SK-N-SH (cell line): ENCODE results near the gene LGI1. TPM values are rescaled to one million over a fixed set of nuclear protein-coding genes. Genes with fewer than 3 reads are reported as not detected.

ENCODE experiments used
- CTCF ChIA-PET: fragments of 300-600, 350-600 bp; formaldehyde crosslinking; extraction: SDS; loops from one replicate; lab custom pipeline; 2021; lab: Yijun Ruan, JAX
- POLR2A ChIA-PET: fragments of 350-600 bp; sonication (Branson Sonifier 250); formaldehyde crosslinking; extraction: SDS; loops from one replicate; lab custom pipeline; 2020; ENCODE audit warnings: antibody characterized with exemption, inconsistent platforms; lab: Yijun Ruan, JAX
- DNase-seq: peaks from one replicate; pipeline ENCODE4 v3.0.0; 2012
- H2AFZ ChIP-seq: fragments of 200-600 bp; sonication (generic); 2 replicates; pipeline ENCODE4 v1.8.1; 2016; ENCODE audit warnings: antibody characterized with exemption, mild to moderate bottlenecking, low read depth
- H3F3A ChIP-seq: fragments of 200-600 bp; sonication (generic); replicated peaks from 2 replicates; pipeline ENCODE3; 2016; ENCODE audit warnings: antibody characterized with exemption, mild to moderate bottlenecking; ENCODE audit not compliant: insufficient read depth
- H3K27ac ChIP-seq, 2 experiments: fragments of 200-500 bp in 1 of 2; fragments of 200-600 bp in 1 of 2; sonication (Bioruptor generic) in 1 of 2; sonication (generic), shearing (Covaris generic) in 1 of 2; 2 replicates each; pipeline versions ENCODE4 v1.5.1 to v1.6.1; 2014 to 2016; ENCODE audit warnings: low read depth in 2 of 2, inconsistent platforms in 1 of 2, low read length in 1 of 2, mild to moderate bottlenecking in 1 of 2, mixed read lengths in 1 of 2
- H3K27me3 ChIP-seq: fragments of 200-600 bp; sonication (generic), shearing (Covaris generic); 2 replicates; pipeline ENCODE4 v1.6.1; 2016; ENCODE audit warnings: mixed run types; ENCODE audit not compliant: insufficient read depth
- H3K36me3 ChIP-seq, 2 experiments: fragments of 200-500 bp in 1 of 2; fragments of 200-600 bp in 1 of 2; sonication (Bioruptor generic) in 1 of 2; sonication (generic) in 1 of 2; replicated peaks in 1 of 2; 2 replicates each; pipeline versions ENCODE3 to v1.5.1; 2014 to 2016; ENCODE audit warnings: low read length in 1 of 2, mild to moderate bottlenecking in 1 of 2; ENCODE audit not compliant: insufficient read depth in 2 of 2, control insufficient read depth in 1 of 2
- H3K4me1 ChIP-seq, 2 experiments: fragments of 200-500 bp in 1 of 2; fragments of 200-600 bp in 1 of 2; sonication (Bioruptor generic) in 1 of 2; sonication (generic), shearing (Covaris generic) in 1 of 2; 2 replicates each; pipeline versions ENCODE4 v1.5.1 to v1.6.1; 2014 to 2016; ENCODE audit warnings: low read depth in 1 of 2, low read length in 1 of 2, mixed run types in 1 of 2; ENCODE audit not compliant: insufficient read depth in 2 of 2, control insufficient read depth in 1 of 2
- H3K4me2 ChIP-seq: fragments of 200-600 bp; sonication (generic), shearing (Covaris generic); 2 replicates; pipeline ENCODE4 v1.6.1; 2017; ENCODE audit warnings: mixed run types
- H3K4me3 ChIP-seq, 2 experiments: fragments of 200-500 bp in 1 of 2; fragments of 200-600 bp in 1 of 2; sonication (Bioruptor generic) in 1 of 2; sonication (generic), shearing (Covaris generic) in 1 of 2; 2 replicates each; pipeline versions ENCODE4 v1.5.1 to v1.8.1; 2014 to 2016; ENCODE audit warnings: low read depth in 2 of 2, inconsistent platforms in 1 of 2, low read length in 1 of 2, mild to moderate bottlenecking in 1 of 2, mixed read lengths in 1 of 2, moderate library complexity in 1 of 2
- H3K79me2 ChIP-seq: fragments of 200-600 bp; sonication (generic); 2 replicates; pipeline ENCODE4 v1.8.1; 2017; ENCODE audit warnings: mild to moderate bottlenecking; ENCODE audit not compliant: insufficient read depth
- H3K9ac ChIP-seq: fragments of 200-600 bp; sonication (generic); 2 replicates; pipeline ENCODE4 v1.6.1; 2017; ENCODE audit warnings: mixed run types
- H3K9me2 ChIP-seq: fragments of 200-600 bp; sonication (generic); 2 replicates; pipeline ENCODE4 v1.6.1; 2017; ENCODE audit warnings: mixed run types
- H3K9me3 ChIP-seq: fragments of 200-600 bp; sonication (generic); 2 replicates; pipeline ENCODE4 v1.6.1; 2017; ENCODE audit warnings: mixed run types, mild to moderate bottlenecking, moderate library complexity
- H4K20me1 ChIP-seq: fragments of 200-600 bp; sonication (generic); 2 replicates; pipeline ENCODE4 v1.6.1; 2017; ENCODE audit warnings: mild to moderate bottlenecking, mixed run types; ENCODE audit not compliant: insufficient read depth
- CTCF ChIP-seq: fragments of 200-600 bp; sonication (generic); IDR thresholded peaks from 2 replicates; pipeline ENCODE4 v1.6.1; 2017; ENCODE audit warnings: antibody characterized with exemption, mild to moderate bottlenecking, moderate library complexity
- ELF1 ChIP-seq: IDR thresholded peaks from 2 replicates; pipeline ENCODE4 v1.4.0; 2012
- EZH2phosphoT487 ChIP-seq: fragments of 200-600 bp; sonication (generic); IDR thresholded peaks from 2 replicates; pipeline ENCODE4 v1.6.1; 2017; ENCODE audit warnings: low read depth, mixed run types, mild to moderate bottlenecking, antibody characterized with exemption, moderate library complexity, borderline replicate concordance
- FOXJ3 ChIP-seq: sonication (generic); formaldehyde crosslinking; IDR thresholded peaks from 2 replicates; pipeline ENCODE4 v1.5.1; 2020; ENCODE audit warnings: mild to moderate bottlenecking, missing genetic modification reagents
- GABPA ChIP-seq: IDR thresholded peaks from 2 replicates; pipeline ENCODE4 v1.4.0; 2012; ENCODE audit warnings: low read depth, mild to moderate bottlenecking
- JUND ChIP-seq: IDR thresholded peaks from 2 replicates; pipeline ENCODE4 v1.4.0; 2012
- MEF2A ChIP-seq: IDR thresholded peaks from 2 replicates; pipeline ENCODE4 v1.4.0; 2012; ENCODE audit warnings: low read depth, borderline replicate concordance
- NRF1 ChIP-seq: IDR thresholded peaks from 2 replicates; pipeline ENCODE4 v1.6.1; 2012; ENCODE audit warnings: low read depth, mild to moderate bottlenecking, low read length
- RFX5 ChIP-seq: IDR thresholded peaks from 2 replicates; pipeline ENCODE4 v1.6.1; 2012; ENCODE audit warnings: mild to moderate bottlenecking, improper control_type of control experiment, low read length
- SIN3A ChIP-seq: IDR thresholded peaks from 2 replicates; pipeline ENCODE4 v1.6.1; 2012; ENCODE audit warnings: low read depth, mild to moderate bottlenecking, low read length, moderate library complexity, borderline replicate concordance
- TAF1 ChIP-seq: IDR thresholded peaks from 2 replicates; pipeline ENCODE4 v1.6.1; 2012; ENCODE audit warnings: low read depth, mild to moderate bottlenecking, low read length, moderate library complexity, borderline replicate concordance
- TEAD4 ChIP-seq: IDR thresholded peaks from 2 replicates; pipeline ENCODE4 v1.4.0; 2012; ENCODE audit warnings: mild to moderate bottlenecking, borderline replicate concordance; ENCODE audit not compliant: insufficient read depth
- USF1 ChIP-seq: IDR thresholded peaks from 2 replicates; pipeline ENCODE4 v1.4.0; 2012; ENCODE audit warnings: low read depth, borderline replicate concordance
- USF2 ChIP-seq: fragments of 150-350 bp; IDR thresholded peaks from 2 replicates; pipeline ENCODE4 v1.6.1; 2017; ENCODE audit warnings: antibody characterized with exemption, low read length, low read depth, borderline replicate concordance
- YY1 ChIP-seq: IDR thresholded peaks from 2 replicates; pipeline ENCODE4 v1.4.0; 2012; ENCODE audit warnings: low read depth, mild to moderate bottlenecking
- ZBTB33 ChIP-seq: IDR thresholded peaks from 2 replicates; pipeline ENCODE4 v1.4.0; 2012; ENCODE audit warnings: low read depth, borderline replicate concordance
- WGBS: methylation state at CpG from one replicate; pipeline ENCODE4 v1.1.6; 2017; ENCODE audit warnings: low lambda C conversion rate; 5-methylcytosine and 5-hydroxymethylcytosine counted together
- polyA plus RNA-seq, 3 experiments: library from polyadenylated mRNA; depleted of rRNA; stranded (reverse); fragments of >200 nt; gene quantifications; 2 replicates each; pipeline ENCODE4 v1.2.3, GENCODE V29; 2012

The LGI1 gene
- polyA plus RNA-seq, 1 of the 3 experiments (the other 2 are of a cell fraction) = 0.03 TPM

GRCh38 chr10:93754761-93755160 lies 3.0 kb upstream of the LGI1 start:
- ChIA-PET POLR2A (no interaction called here), CTCF (interaction anchor here (2.0 to 5.2 kb wide), 2 partner anchors 60 to 104 kb away, joined by 11 to 28 read pairs; no protein-coding TSS in a partner anchor)
- Histone ChIP-seq H2AFZ (no peak overlapping the region), H3K9me3 (no peaks in the 10 kb centered on the region), H3K4me3 (no peak overlapping the region), H3F3A (no peaks in the 10 kb centered on the region), H4K20me1 (no peaks in the 10 kb centered on the region), H3K4me2 (no peak overlapping the region), H3K9ac (no peak overlapping the region), H3K36me3 (no peaks in the 10 kb centered on the region), H3K4me1 (peaks cover 0 to 24% of the 10 kb centered on the region in 2 experiments; a peak in 2 of 4 replicates), H3K9me2 (no peaks in the 10 kb centered on the region), H3K27ac (no peak overlapping the region), H3K27me3 (no peaks in the 10 kb centered on the region), H3K79me2 (no peaks in the 10 kb centered on the region)
- TF ChIP-seq JUND = no peak
- TF ChIP-seq ZBTB33 = no peak
- TF ChIP-seq MEF2A = no peak
- no peak for TF ChIP-seq EZH2phosphoT487
- no peak for TF ChIP-seq TEAD4
- TF ChIP-seq USF2 = no peak
- no peak for TF ChIP-seq SIN3A
- TF ChIP-seq ELF1 = no peak
- TF ChIP-seq YY1 = no peak
- TF ChIP-seq NRF1 = no peak
- TF ChIP-seq TAF1 = no peak
- WGBS = 52% methylated on average over 3 of the region's 3 CpGs
- no peak for DNase-seq

GRCh38 chr10:93755443-93756116 lies 2.2 kb upstream of the LGI1 start:
- CTCF ChIA-PET = interaction anchor here (0.7 to 5.2 kb wide), 2 partner anchors 9 to 59 kb away, joined by 3 to 28 read pairs; no protein-coding TSS in a partner anchor
- no peaks in the 10 kb centered on the region for H3K36me3 ChIP-seq
- no peaks in the 10 kb centered on the region for H4K20me1 ChIP-seq
- no peak overlapping the region for H3K27ac ChIP-seq
- H3K4me2 ChIP-seq = no peak overlapping the region
- no peaks in the 10 kb centered on the region for H3K9me3 ChIP-seq
- POLR2A ChIA-PET = no interaction called here
- H3K9me2 ChIP-seq = no peaks in the 10 kb centered on the region
- H3K9ac ChIP-seq = no peak overlapping the region
- peaks cover 0 to 27% of the 10 kb centered on the region in 2 experiments; a peak in 2 of 4 replicates for H3K4me1 ChIP-seq
- H3K79me2 ChIP-seq = no peaks in the 10 kb centered on the region
- H3K27me3 ChIP-seq = no peaks in the 10 kb centered on the region
- H2AFZ ChIP-seq = no peak overlapping the region
- 68% methylated on average over 10 of the region's 10 CpGs for WGBS
- DNase-seq = no peak
- H3K4me3 ChIP-seq = no peak overlapping the region
- no peaks in the 10 kb centered on the region for H3F3A ChIP-seq
- TF ChIP-seq USF2 (no peak), USF1 (no peak), YY1 (no peak), NRF1 (no peak), CTCF (no peak), ZBTB33 (no peak), RFX5 (no peak), GABPA (no peak), TAF1 (no peak), FOXJ3 (CRISPR knock-in tag) (no peak), SIN3A (no peak)
